Natural killer cell (primary cell): ENCODE measurements around the gene IL1R1. TPM values are rescaled to one million over a fixed set of nuclear protein-coding genes. Genes with fewer than 3 reads are reported as not detected.
A peak's percentile ranks its signal among the peaks of the same experiment; 100 is the strongest.

ENCODE experiments used
- ATAC-seq, 3 donors: fragments of 150-1000 bp in 2 of 3; fragments of 200-7000 bp in 1 of 3; cut with Tn5 transposase; 1 replicate in 1 of 3; 2 replicates in 2 of 3; pipeline ENCODE4 v1.10.0; 2021; ENCODE audit warnings: mild to moderate bottlenecking in 2 of 3, moderate library complexity in 2 of 3
- DNase-seq, 2 donors: peaks; one replicate each; pipeline versions ENCODE4 v3.0.0 to v3.0.0-alpha.2; 2013 to 2021; ENCODE audit warnings: mixed read lengths in 1 of 2
- H3K27ac ChIP-seq: one replicate; pipeline ENCODE4 v1.5.1; 2013; ENCODE audit warnings: mild to moderate bottlenecking, low read length
- H3K27me3 ChIP-seq: one replicate; pipeline ENCODE4 v1.6.1; 2013; ENCODE audit warnings: low read length; ENCODE audit not compliant: control insufficient read depth, insufficient read depth
- H3K36me3 ChIP-seq: one replicate; pipeline ENCODE4 v1.6.1; 2013; ENCODE audit warnings: low read length; ENCODE audit not compliant: control insufficient read depth, insufficient read depth
- H3K4me1 ChIP-seq: one replicate; pipeline ENCODE4 v1.6.1; 2013; ENCODE audit warnings: low read length; ENCODE audit not compliant: control insufficient read depth, insufficient read depth
- H3K4me3 ChIP-seq: one replicate; pipeline ENCODE4 v1.5.1; 2013; ENCODE audit warnings: low read length
- H3K9me3 ChIP-seq: one replicate; pipeline ENCODE4 v1.6.1; 2013; ENCODE audit warnings: low read length; ENCODE audit not compliant: control insufficient read depth, insufficient read depth
- H3K27ac Mint-ChIP-seq, 2 donors: one replicate each; pipeline ENCODE4 v1.8.0; 2022; ENCODE audit warnings: mild to moderate bottlenecking in 2 of 2, mixed read lengths in 2 of 2, moderate library complexity in 1 of 2
- H3K27me3 Mint-ChIP-seq, 2 donors: one replicate each; pipeline ENCODE4 v1.8.0; 2022; ENCODE audit warnings: low read depth in 2 of 2, mixed read lengths in 2 of 2
- H3K36me3 Mint-ChIP-seq: one replicate; pipeline ENCODE4 v1.8.0; 2022; ENCODE audit warnings: mixed read lengths
- H3K4me1 Mint-ChIP-seq, 2 donors: one replicate each; pipeline ENCODE4 v1.8.0; 2022; ENCODE audit warnings: mixed read lengths in 2 of 2
- H3K4me3 Mint-ChIP-seq: one replicate; pipeline ENCODE4 v1.8.0; 2022; ENCODE audit warnings: mild to moderate bottlenecking, moderate library complexity, mixed read lengths
- H3K9me3 Mint-ChIP-seq, 2 donors: one replicate each; pipeline ENCODE4 v1.8.0; 2022; ENCODE audit warnings: mixed read lengths in 2 of 2
- CTCF ChIP-seq: fragments of 200-600 bp; IDR thresholded peaks from one replicate; pipeline ENCODE4 v1.8.0; 2022; ENCODE audit warnings: antibody characterized with exemption
- WGBS: methylation state at CpG from one replicate; pipeline ENCODE4 v1.1.7; 2013; ENCODE audit warnings: missing lambda C conversion rate; ENCODE audit not compliant: insufficient coverage; 5-methylcytosine and 5-hydroxymethylcytosine counted together
- intact Hi-C: fragments of 100-400 bp; cut with micrococcal nuclease; formaldehyde crosslinking; loops from one replicate; pipeline ENCODE4 v1.14.2; 2022
- total RNA-seq, 4 donors: library from RNA; stranded (reverse); fragments of 120-200 nt in 1 of 4; gene quantifications; one replicate each; pipeline versions ENCODE4 v1.2.3 to v1.2.4, GENCODE V29; 2013 to 2022

The IL1R1 gene
- total RNA-seq, 3 donors from 2014 or later (not counting 1 experiment from before 2014, with no cell fraction given), result 0.45 to 3.1 (median 0.68) TPM

- 92% methylated on average over 2 of the region's 5 CpGs for WGBS
- Histone ChIP-seq H3K9me3 (no peaks in the 10 kb centered on the region), H3K4me3 (no peak overlapping the region), H3K27ac (no peak overlapping the region), H3K27me3 (no peaks in the 10 kb centered on the region), H3K4me1 (no peaks in the 10 kb centered on the region), H3K36me3 (no peaks in the 10 kb centered on the region)
- TF ChIP-seq CTCF, result no peak
- no peaks in the 10 kb centered on the region for H3K4me1 Mint-ChIP-seq
- no peaks in the 10 kb centered on the region for H3K36me3 Mint-ChIP-seq
- no peak overlapping the region for H3K4me3 Mint-ChIP-seq
- ATAC-seq (no peak), DNase-seq (no peak)
- H3K27me3 Mint-ChIP-seq, result peaks cover 16 to 29% of the 10 kb centered on the region in 2 donors
- no peaks in the 10 kb centered on the region for H3K9me3 Mint-ChIP-seq
- intact Hi-C loops, result no loop called here
- H3K27ac Mint-ChIP-seq, result no peak overlapping the region
Measured at GRCh38 chr2:102131564-102131963, 11.0 kb upstream of the IL1R1 start.

GRCh38 chr2:102137138-102137537 lies 5.4 kb upstream of the IL1R1 start:
- Mint-ChIP-seq H3K36me3 (no peaks in the 10 kb centered on the region), H3K9me3 (no peaks in the 10 kb centered on the region), H3K4me1 (peaks cover 30 to 34% of the 10 kb centered on the region in 2 donors), H3K27me3 (peaks cover 35 to 66% of the 10 kb centered on the region in 2 donors), H3K27ac (no peak overlapping the region), H3K4me3 (no peak overlapping the region)
- no peak for TF ChIP-seq CTCF
- H3K27me3 ChIP-seq, result peaks cover 8% of the 10 kb centered on the region
- H3K27ac ChIP-seq, result no peak overlapping the region
- no peaks in the 10 kb centered on the region for H3K36me3 ChIP-seq
- no peak for DNase-seq
- peaks cover 24% of the 10 kb centered on the region for H3K4me1 ChIP-seq
- H3K4me3 ChIP-seq, result no peak overlapping the region
- no peaks in the 10 kb centered on the region for H3K9me3 ChIP-seq
- WGBS, result 91% methylated on average over 2 of the region's 2 CpGs
- no peak for ATAC-seq
- intact Hi-C loops, result loop anchor here (5.0 kb wide), 1 partner anchor 115 kb away; no protein-coding TSS in a partner anchor

GRCh38 chr2:102138331-102138730 lies 4.2 kb upstream of the IL1R1 start:
- Mint-ChIP-seq H3K36me3 (no peaks in the 10 kb centered on the region), H3K9me3 (no peaks in the 10 kb centered on the region), H3K27me3 (peaks cover 42 to 62% of the 10 kb centered on the region in 2 donors), H3K4me3 (peak overlapping the region; percentile 13), H3K4me1 (peaks cover 38 to 41% of the 10 kb centered on the region in 2 donors), H3K27ac (no peak overlapping the region)
- no peaks in the 10 kb centered on the region for H3K9me3 ChIP-seq
- peaks cover 33% of the 10 kb centered on the region for H3K4me1 ChIP-seq
- no peak for TF ChIP-seq CTCF
- 2% methylated on average over 3 of the region's 4 CpGs for WGBS
- H3K4me3 ChIP-seq, result no peak overlapping the region
- peaks cover 13% of the 10 kb centered on the region for H3K27me3 ChIP-seq
- H3K27ac ChIP-seq, result no peak overlapping the region
- H3K36me3 ChIP-seq, result no peaks in the 10 kb centered on the region
- DNase-seq (peak in 1 of 2 donors; percentile 9), ATAC-seq (peak; percentile 53 to 78 (median 60))
- intact Hi-C loops, result loop anchor here (5.0 kb wide), 1 partner anchor 114 kb away; no protein-coding TSS in a partner anchor

GRCh38 chr2:102139851-102140250 lies 2.7 kb upstream of the IL1R1 start:
- H3K27ac Mint-ChIP-seq, result no peak overlapping the region
- WGBS, result 100% methylated on average over 1 of the region's 1 CpG
- H3K4me1 Mint-ChIP-seq, result peaks cover 38 to 41% of the 10 kb centered on the region in 2 donors
- Histone ChIP-seq H3K27me3 (peaks cover 18% of the 10 kb centered on the region), H3K27ac (no peak overlapping the region), H3K9me3 (peaks cover 5% of the 10 kb centered on the region), H3K4me1 (peaks cover 37% of the 10 kb centered on the region), H3K36me3 (no peaks in the 10 kb centered on the region), H3K4me3 (no peak overlapping the region)
- intact Hi-C loops, result loop anchor here (5.0 kb wide), 1 partner anchor 112 kb away; no protein-coding TSS in a partner anchor
- peak overlapping the region; percentile 38 for H3K4me3 Mint-ChIP-seq
- peaks cover 0 to 1% of the 10 kb centered on the region in 2 donors for H3K9me3 Mint-ChIP-seq
- no peaks in the 10 kb centered on the region for H3K36me3 Mint-ChIP-seq
- no peak for TF ChIP-seq CTCF
- H3K27me3 Mint-ChIP-seq, result peaks cover 41 to 76% of the 10 kb centered on the region in 2 donors
- DNase-seq (no peak), ATAC-seq (no peak)
